ENCODE measurements around the gene TMEM145.

The TMEM145 gene

DNA sequence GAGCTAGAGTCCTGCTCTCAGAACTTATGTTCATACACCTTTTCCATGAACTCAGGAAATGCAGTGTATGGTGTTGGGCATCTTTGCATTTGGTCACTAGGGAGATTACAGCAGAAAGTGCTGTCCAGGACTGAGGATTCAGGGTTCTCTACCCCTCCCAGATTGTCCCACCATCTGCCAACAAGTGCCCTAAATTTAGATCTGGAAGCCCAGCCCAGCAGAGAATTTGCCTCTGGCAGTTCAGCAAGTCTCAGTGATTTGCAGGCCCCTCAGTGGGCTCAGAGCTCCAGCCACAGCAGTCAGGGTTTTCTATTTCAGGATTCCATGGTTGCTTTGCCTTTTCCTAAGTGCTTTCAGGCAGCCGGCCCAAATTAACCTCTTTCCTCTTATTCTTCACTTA is 53.6 kb downstream of the TMEM145 start:
- no peak for DNase-seq

DNA sequence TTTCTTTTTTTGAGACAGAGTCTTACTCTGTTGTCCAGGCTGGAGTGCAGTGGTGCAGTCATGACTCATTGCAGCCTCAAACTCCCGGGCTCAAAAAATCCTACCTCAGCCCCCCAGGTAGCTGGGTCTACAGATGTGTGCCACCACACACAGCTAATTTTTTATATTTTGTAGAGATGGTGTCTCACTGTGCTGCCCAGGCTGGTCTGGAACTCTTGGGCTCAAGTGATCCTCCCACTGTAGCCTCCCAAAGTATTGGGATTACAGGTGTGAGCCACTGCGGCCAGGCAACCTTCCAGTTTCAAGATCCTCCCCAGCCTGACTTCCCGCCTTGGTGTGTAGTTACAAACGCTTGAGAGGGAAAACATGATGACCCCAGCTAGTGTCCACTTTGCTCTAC is 54.8 kb downstream of the TMEM145 start:
- no peak for DNase-seq

DNA sequence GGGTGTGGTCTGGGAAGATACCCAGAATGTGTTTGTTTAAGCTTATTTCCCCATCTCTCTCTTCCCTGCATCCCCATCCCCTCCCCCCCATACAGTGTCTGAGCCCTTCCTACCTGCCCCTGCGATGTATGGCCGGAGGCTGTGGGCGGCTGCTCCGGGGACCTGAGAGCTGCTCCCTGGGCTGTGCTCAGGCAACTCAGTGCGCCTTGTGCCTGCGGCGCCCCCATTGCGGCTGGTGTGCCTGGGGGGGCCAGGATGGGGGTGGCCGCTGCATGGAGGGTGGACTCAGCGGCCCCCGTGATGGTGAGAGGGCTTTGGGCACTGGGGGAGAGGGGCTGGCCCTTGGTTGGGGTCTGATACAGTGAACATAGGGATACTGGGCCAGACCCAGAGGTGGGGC is 55.3 kb downstream of the TMEM145 start:
- no peak for DNase-seq

DNA sequence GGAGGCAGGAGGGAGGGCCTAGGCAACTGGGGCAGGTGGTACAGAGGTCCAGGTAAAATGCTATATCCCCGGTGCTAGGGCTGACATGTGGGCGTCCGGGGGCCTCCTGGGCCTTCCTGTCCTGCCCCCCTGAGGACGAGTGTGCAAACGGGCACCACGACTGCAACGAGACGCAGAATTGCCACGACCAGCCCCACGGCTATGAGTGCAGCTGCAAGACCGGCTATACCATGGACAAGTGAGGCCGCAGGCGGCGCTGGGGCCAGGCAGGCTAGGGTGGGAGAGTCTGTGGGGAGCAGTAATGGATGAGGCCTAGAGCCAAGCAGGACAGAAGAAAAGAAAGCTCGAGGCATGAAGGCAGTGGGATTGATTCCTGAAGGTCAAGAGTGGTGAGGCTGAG is 55.7 kb downstream of the TMEM145 start:
- no peak for DNase-seq

DNA sequence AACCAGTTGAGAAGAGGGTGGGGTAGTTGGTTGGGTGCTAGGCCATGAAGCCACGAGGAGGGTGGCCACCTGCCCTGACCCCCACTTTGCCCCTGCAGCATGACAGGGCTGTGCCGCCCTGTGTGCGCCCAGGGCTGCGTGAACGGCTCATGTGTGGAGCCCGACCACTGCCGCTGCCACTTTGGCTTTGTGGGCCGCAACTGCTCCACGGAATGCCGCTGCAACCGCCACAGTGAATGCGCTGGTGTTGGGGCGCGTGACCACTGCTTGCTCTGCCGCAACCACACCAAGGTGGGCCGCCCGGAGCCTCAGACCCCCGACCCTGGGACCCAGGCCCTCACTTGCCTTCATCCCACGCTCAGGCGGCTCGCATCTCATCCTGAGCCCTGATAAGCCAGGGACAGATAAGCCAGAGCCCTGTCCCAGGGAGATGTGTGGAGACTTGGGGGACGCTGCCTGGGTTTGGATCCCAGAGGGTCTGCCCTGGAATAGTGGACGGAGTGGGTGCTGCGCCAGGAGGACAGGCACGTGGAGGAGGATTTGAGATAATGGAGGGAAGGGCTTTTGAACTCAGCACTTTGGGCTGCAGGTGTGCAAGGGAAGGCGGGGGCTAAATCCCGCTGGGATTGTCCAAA is 56.4 kb downstream of the TMEM145 start:
- DNase-seq, result no peak

DNA sequence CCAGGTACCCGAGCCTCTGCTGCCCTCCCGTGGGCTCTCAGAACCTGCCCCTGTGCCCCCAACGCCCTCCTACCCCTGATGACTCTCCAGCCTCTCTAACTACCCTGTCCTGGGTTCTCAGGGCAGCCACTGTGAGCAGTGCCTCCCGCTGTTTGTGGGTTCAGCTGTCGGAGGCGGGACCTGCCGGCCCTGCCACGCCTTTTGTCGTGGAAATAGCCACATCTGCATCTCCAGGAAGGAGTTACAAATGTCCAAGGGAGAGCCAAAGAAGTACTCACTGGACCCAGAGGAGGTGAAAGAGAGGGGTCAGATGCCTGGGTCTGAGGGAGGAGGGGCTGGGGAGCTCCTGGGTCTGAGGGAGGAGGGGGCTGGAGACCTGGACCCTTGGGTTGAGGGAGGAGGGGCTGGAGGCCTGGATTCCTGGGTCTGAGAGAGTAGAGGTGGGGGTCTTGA is 57.0 kb downstream of the TMEM145 start:
- no peak for DNase-seq

DNA sequence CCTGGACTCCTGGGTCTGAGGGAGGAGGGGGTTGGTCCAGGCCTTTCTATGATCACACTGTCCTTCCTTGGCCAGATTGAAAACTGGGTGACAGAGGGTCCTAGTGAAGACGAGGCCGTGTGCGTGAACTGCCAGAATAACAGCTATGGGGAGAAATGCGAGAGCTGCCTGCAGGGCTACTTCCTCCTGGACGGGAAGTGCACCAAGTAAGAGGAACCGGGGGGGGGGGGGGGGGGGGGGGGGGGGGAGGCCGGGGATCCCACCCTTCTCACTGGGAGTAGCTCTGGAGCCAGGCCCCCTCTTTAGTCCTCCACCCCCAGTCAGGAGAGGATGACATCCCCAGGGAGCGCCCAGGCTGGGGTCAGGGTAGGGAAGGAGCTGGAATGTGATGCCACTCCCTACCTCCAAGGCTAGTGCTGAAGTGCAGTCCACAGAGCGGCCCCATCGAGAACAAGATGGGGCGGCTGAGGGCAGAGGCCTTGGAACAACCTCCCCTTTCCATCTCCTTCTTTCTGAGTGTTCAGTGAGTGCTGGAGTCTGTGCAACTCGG is 57.6 kb downstream of the TMEM145 start:
- DNase-seq, result no peak

Data from activated CD4-positive, alpha-beta T cell treated with anti-CD3 and anti-CD28 coated beads, Interleukin-10, Interleukin-2, amounts not matched to agents 100 ng/mL and 50 ng/mL, durations not matched to agents 16 hours and 8 hours (primary cell).